ENCODE results near the gene MED16.
A peak's percentile ranks its signal among the peaks of the same experiment; 100 is the strongest.
"Not testable (repeated sequence)": the region's sequence is repeated elsewhere in the genome, so short reads cannot be mapped to it uniquely, and the experiment has no call there.

MED16 gene

DNA sequence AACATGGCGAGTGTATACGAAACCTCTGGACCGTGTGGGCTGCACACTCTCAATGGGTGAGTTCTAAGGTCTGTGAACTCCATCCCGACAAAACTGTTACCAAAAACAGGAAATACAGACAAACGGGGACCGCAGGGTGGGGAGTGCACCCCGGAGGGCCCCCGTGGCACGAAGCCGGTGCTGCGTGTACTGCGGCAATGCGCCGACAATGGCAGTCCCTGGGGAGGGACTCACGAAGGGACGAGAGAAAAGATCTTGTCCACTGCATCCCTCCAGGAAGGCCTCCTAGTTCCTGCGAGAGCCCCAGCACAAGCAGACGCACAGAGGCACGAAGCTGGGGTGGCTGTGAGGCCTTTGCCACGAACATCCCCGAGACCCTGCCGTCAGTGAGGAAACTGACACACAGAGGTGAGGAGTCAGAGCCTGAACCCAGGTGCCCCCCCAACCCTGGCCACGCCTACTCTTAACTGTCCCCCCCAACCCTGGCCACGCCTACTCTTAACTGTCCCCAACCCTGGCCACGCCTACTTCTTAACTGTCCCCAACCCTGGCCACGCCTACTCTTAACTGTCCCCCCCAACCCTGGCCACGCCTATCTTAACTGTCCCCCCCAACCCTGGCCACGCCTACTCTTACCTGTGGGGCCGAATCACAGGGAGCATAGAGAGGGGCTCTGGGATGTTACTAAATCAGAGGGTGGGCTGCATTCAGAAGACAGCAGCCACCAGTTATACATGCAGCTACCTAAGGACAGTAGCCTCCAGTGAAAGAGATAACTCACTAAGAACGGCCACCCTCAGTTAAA lies 4.2 kb downstream of the MED16 start:
- no peak for DNase-seq

- no peak for DNase-seq
Observed at GRCh38 chr19:887599-887998, 5.4 kb downstream of the MED16 start.

GRCh38 chr19:887072-887471 lies 5.9 kb downstream of the MED16 start:
- DNase-seq: no peak

- DNase-seq: no peak
Observed at GRCh38 chr19:885536-886224, 7.3 kb downstream of the MED16 start.

- DNase-seq: no peak
Observed at GRCh38 chr19:884420-885211, 8.4 kb downstream of the MED16 start.

- peak; percentile 98 for DNase-seq
Observed at GRCh38 chr19:883661-884211, 9.3 kb downstream of the MED16 start.

- DNase-seq: no peak
Observed at GRCh38 chr19:882871-883497, 10.0 kb downstream of the MED16 start.

- DNase-seq: no peak
Observed at GRCh38 chr19:881385-882071, 11.5 kb downstream of the MED16 start.

- no peak for DNase-seq
Observed at GRCh38 chr19:879711-880438, 13.1 kb downstream of the MED16 start.

GRCh38 chr19:878751-879561 lies 14.0 kb downstream of the MED16 start:
- DNase-seq: not testable (repeated sequence)

GRCh38 chr19:877992-878660 lies 14.9 kb downstream of the MED16 start:
- DNase-seq: not testable (repeated sequence)

- no peak for DNase-seq
Observed at GRCh38 chr19:876780-877314, 16.1 kb downstream of the MED16 start.

- DNase-seq: no peak
Observed at GRCh38 chr19:876089-876488, 16.9 kb downstream of the MED16 start.

DNA sequence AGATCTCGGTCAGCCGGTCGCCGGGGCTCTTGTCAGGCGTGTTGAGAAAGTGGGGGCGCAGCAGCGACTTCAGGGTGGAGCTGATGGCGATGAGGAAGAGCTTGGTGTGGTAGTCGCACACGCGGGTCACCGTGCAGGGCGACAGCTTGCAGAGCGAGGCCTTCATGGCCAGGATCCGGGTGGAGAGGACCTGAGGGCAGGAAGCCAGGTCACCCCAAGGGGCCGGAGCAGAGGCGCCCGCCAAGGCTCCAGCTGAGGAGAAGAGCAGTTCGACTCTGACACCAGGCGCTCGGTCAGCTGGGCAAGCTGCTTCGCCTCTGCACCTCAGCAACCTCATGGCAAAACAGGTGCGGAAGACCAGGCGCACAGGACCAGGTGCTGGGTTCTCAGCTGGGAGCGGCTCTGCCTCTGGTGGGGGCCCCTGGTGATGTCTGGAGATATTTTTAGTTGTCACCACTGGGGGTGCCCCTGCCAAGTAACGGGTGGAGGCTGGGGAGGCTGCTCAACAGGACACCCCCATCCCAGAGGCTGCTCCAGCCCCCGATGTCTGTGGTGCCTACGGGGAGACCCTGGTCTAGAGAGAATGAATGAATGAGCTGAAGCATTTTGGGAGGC lies 17.6 kb downstream of the MED16 start:
- no peak for DNase-seq

DNA sequence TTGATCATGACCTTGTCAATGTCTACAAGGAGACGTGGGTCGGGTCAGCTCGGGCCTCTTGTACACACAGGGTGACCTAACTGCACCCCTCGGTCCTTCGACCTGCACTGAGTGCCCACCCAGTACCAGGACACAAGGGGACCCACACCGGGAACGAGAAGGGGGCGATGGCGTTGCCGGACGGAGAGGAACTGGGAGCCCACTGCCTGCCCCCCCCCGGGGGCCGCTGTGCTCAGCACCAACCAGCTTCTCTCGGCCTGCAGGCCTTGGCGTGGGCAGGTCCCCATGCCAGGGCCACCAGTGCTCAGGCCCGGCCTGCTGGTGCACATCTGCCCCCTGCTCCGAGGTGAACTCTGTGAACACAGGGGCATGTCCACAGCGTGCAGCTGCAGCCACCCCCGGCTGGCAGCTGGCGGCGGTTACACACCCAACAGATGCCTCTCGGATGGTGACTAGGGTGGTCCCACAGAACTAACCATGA lies 19.4 kb downstream of the MED16 start:
- no peak for DNase-seq

DNA sequence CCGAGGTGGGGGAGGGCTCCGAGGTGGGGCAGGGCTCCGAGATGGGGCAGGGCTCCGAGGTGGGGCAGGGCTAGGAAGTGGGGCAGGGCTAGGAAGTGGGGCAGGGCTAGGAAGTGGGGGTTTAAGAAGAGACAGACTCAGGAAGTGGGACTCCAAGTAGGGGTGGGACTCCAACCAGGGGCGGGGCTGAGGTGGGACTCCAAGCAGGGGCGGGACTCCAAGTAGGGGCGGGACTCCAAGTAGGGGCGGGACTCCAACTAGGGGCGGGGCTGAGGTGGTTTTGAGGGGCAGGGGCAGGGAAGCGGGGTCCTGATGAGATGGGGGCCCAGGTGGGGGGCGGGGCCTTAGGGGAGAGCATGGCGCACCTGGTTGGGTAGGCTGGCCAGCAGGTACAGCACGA lies 19.9 kb downstream of the MED16 start:
- DNase-seq: peak; percentile 80

- peak; percentile 86 for DNase-seq
Observed at GRCh38 chr19:872266-872951, 20.6 kb downstream of the MED16 start.

Data from 8988T (cell line).